ENCODE measurements around the gene CTTNBP2. TPM values are rescaled to one million over a fixed set of nuclear protein-coding genes. Genes with fewer than 3 reads are reported as not detected.

The CTTNBP2 gene
- total and polyA plus RNA-seq, 2 donors (not counting 1 experiment from before 2014, with no cell fraction given): 0.04 to 0.27 TPM

DNA sequence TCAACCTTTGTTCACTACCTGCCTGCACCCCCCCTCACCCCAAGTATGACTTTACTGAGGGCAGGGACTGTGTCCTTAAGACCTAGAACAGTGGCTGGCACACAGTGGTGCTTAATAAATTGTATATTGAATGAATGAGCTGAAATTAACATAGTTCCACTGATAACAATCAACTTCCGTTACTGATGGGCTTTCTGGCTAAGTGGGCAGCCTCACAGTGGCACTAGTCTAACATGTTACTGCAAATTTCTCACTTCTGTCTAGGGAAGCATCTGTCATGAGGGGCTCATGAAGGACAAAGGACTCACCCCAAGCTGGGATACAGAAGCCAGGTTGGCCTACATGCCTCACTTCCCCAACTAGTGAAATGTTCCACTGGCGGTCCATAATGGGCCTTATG is 79.3 kb downstream of the CTTNBP2 start:
- no peaks in the 10 kb centered on the region for H3K4me1 Mint-ChIP-seq
- Histone ChIP-seq H3K4me3 (ENCODE audit: control extremely low read depth in 1 of 5, extremely low read depth in 1 of 5, insufficient read depth in 1 of 5, low read depth in 2 of 5, low read length in 4 of 5) (no peak overlapping the region), H3K27me3 (replicated peaks in 1 of 4; ENCODE audit: control extremely low read depth in 1 of 4, control insufficient read depth in 3 of 4, insufficient read depth in 4 of 4, low read length in 3 of 4) (no peaks in the 10 kb centered on the region), H3K4me1 (ENCODE audit: control insufficient read depth in 2 of 2, insufficient read depth in 2 of 2, low read length in 2 of 2) (no peaks in the 10 kb centered on the region), H3K4me2 (replicated peaks; ENCODE audit: low read depth, low read length, poor library complexity, severe bottlenecking) (no peak overlapping the region), H4K20me1 (ENCODE audit: control insufficient read depth, insufficient read depth, low read length, poor library complexity, severe bottlenecking) (no peaks in the 10 kb centered on the region), H3K9me3 (ENCODE audit: control extremely low read depth in 1 of 3, control insufficient read depth in 2 of 3, insufficient read depth in 1 of 3, low read length in 2 of 3) (peaks cover 0 to 4% (median 0%) of the 10 kb centered on the region in 3 donors), H3K9ac (ENCODE audit: low read length) (no peak overlapping the region), H3K27ac (ENCODE audit: low read length in 2 of 2) (no peak overlapping the region), H2AFZ (ENCODE audit: insufficient read depth, low read depth, low read length, poor library complexity, severe bottlenecking) (no peak overlapping the region), H3K79me2 (ENCODE audit: control insufficient read depth, insufficient read depth, low read length) (no peaks in the 10 kb centered on the region), H3K36me3 (replicated peaks in 1 of 2; ENCODE audit: control extremely low read depth in 1 of 2, control insufficient read depth in 1 of 2, extremely low read depth in 1 of 2, insufficient read depth in 2 of 2, low read length in 1 of 2) (no peaks in the 10 kb centered on the region)
- ChIA-PET CTCF (no interaction called here), POLR2A (no interaction called here)
- intact Hi-C loops (cut with micrococcal nuclease): no loop called here
- no peak overlapping the region for H3K4me3 Mint-ChIP-seq
- no peaks in the 10 kb centered on the region for H3K9me3 Mint-ChIP-seq (ENCODE audit: insufficient read depth)
- H3K27ac Mint-ChIP-seq: no peak overlapping the region
- ATAC-seq (ENCODE audit: low read depth) (no peak), DNase-seq (no peak)
- TF ChIP-seq, protein P1, sequence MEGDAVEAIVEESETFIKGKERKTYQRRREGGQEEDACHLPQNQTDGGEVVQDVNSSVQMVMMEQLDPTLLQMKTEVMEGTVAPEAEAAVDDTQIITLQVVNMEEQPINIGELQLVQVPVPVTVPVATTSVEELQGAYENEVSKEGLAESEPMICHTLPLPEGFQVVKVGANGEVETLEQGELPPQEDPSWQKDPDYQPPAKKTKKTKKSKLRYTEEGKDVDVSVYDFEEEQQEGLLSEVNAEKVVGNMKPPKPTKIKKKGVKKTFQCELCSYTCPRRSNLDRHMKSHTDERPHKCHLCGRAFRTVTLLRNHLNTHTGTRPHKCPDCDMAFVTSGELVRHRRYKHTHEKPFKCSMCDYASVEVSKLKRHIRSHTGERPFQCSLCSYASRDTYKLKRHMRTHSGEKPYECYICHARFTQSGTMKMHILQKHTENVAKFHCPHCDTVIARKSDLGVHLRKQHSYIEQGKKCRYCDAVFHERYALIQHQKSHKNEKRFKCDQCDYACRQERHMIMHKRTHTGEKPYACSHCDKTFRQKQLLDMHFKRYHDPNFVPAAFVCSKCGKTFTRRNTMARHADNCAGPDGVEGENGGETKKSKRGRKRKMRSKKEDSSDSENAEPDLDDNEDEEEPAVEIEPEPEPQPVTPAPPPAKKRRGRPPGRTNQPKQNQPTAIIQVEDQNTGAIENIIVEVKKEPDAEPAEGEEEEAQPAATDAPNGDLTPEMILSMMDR (IDR thresholded peaks at IDR 0.05): no peak
- TF ChIP-seq EZH2 (IDR thresholded peaks at IDR 0.05; ENCODE audit: borderline replicate concordance, insufficient read depth, low read depth, low read length, poor library complexity, severe bottlenecking): no peak
- WGBS (ENCODE audit: insufficient coverage): 100% methylated on average over 1 of the region's 2 CpGs
- H3K27me3 Mint-ChIP-seq: peaks cover 16% of the 10 kb centered on the region

DNA sequence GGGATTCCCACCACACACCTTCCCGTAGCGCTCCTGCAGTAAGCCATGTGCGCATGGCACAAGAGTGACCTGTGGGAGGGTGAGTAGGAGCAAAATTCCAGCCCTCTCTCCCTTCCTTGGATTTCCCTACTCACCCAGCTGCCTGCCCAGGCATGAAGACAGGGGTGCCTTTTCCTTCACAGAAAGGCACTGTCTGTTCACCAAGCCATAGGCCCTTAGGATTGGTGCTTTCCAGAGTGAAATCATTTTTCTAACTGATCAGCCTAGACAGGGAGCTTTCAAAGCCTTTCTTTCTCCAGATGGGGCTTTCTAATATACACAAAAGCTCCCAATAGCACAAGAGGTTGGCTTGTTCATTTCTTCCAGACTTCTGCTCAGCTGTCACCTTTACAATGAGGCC is 79.7 kb downstream of the CTTNBP2 start:
- Histone ChIP-seq H3K4me2 (replicated peaks; ENCODE audit: low read depth, low read length, poor library complexity, severe bottlenecking) (no peak overlapping the region), H2AFZ (ENCODE audit: insufficient read depth, low read depth, low read length, poor library complexity, severe bottlenecking) (no peak overlapping the region), H3K27ac (ENCODE audit: low read length in 2 of 2) (no peak overlapping the region), H3K4me1 (ENCODE audit: control insufficient read depth in 2 of 2, insufficient read depth in 2 of 2, low read length in 2 of 2) (no peaks in the 10 kb centered on the region), H4K20me1 (ENCODE audit: control insufficient read depth, insufficient read depth, low read length, poor library complexity, severe bottlenecking) (no peaks in the 10 kb centered on the region), H3K4me3 (ENCODE audit: control extremely low read depth in 1 of 5, extremely low read depth in 1 of 5, insufficient read depth in 1 of 5, low read depth in 2 of 5, low read length in 4 of 5) (no peak overlapping the region), H3K36me3 (replicated peaks in 1 of 2; ENCODE audit: control extremely low read depth in 1 of 2, control insufficient read depth in 1 of 2, extremely low read depth in 1 of 2, insufficient read depth in 2 of 2, low read length in 1 of 2) (no peaks in the 10 kb centered on the region), H3K79me2 (ENCODE audit: control insufficient read depth, insufficient read depth, low read length) (no peaks in the 10 kb centered on the region), H3K9me3 (ENCODE audit: control extremely low read depth in 1 of 3, control insufficient read depth in 2 of 3, insufficient read depth in 1 of 3, low read length in 2 of 3) (peaks cover 0 to 4% (median 0%) of the 10 kb centered on the region in 3 donors), H3K9ac (ENCODE audit: low read length) (no peak overlapping the region), H3K27me3 (replicated peaks in 1 of 4; ENCODE audit: control extremely low read depth in 1 of 4, control insufficient read depth in 3 of 4, insufficient read depth in 4 of 4, low read length in 3 of 4) (no peaks in the 10 kb centered on the region)
- Mint-ChIP-seq H3K4me1 (no peaks in the 10 kb centered on the region), H3K27me3 (peaks cover 16% of the 10 kb centered on the region), H3K27ac (no peak overlapping the region), H3K9me3 (ENCODE audit: insufficient read depth) (no peaks in the 10 kb centered on the region), H3K4me3 (no peak overlapping the region)
- POLR2A ChIA-PET: no interaction called here
- intact Hi-C loops (cut with micrococcal nuclease): no loop called here
- no CpG with 5 or more reads among the region's 3 CpGs for WGBS (ENCODE audit: insufficient coverage)
- no peak for DNase-seq
- CTCF ChIA-PET: no interaction called here
- no peak for TF ChIP-seq EZH2 (IDR thresholded peaks at IDR 0.05; ENCODE audit: borderline replicate concordance, insufficient read depth, low read depth, low read length, poor library complexity, severe bottlenecking)
- TF ChIP-seq, protein P1 (IDR thresholded peaks at IDR 0.05): no peak
- ATAC-seq (ENCODE audit: low read depth): no peak
